GM12864 (cell line): ENCODE data around the gene DAB2IP.

Experiments used
- DNase-seq: peaks from one replicate; pipeline ENCODE4 v3.0.0-alpha.2; 2011; ENCODE audit warnings: low read depth
- H3K4me3 ChIP-seq: 2 replicates; pipeline ENCODE4 v1.5.1; 2011; ENCODE audit warnings: mild to moderate bottlenecking, low read depth, low read length, control low read depth
- CTCF ChIP-seq: IDR thresholded peaks from 2 replicates; pipeline ENCODE4 v1.5.1; 2011; ENCODE audit warnings: low read depth, mild to moderate bottlenecking, moderate library complexity, low read length, control low read depth, inconsistent platforms; ENCODE audit errors: missing control alignments

Gene DAB2IP

DNA sequence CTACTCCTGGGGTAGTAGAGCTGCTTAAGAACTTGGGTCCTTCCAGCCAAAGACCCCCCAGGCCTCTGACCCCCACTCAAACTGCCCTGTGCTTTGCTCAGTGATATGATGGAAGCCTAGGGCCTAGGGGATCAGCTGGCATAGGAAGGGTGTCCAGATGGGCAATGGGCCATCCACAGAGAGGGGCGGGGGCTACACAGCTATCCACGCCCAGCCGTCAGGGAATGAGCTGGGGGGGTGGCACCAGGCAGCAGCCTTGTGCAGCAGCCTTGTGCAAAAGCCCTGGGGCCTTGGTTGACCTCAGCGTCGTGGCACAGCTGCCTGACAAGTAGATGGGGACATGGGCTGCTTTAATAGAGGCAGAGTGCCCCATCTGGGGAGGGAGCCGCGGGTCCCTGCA, 43.2 kb downstream of the DAB2IP start:
- no peak overlapping the region for H3K4me3 ChIP-seq
- DNase-seq, result no peak
- no peak for TF ChIP-seq CTCF

DNA sequence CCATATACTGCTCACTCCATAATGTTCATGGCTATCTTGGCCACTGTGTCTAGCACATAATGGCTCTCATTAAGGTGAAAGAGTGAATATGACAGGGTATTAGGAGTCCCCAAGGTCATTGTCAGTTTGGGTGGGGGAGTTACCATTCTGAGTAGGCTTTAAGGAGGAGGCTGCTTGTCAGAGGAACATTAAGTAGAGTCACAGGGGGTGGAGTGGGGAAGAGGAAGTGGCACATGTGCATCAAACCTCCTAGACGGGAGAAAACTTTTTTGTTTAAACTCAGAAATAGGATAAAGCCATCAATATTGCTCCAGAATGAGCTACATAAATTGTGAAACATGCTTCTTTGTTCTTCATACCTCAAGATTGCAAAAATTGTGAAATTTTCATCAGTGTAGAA, 45.5 kb downstream of the DAB2IP start:
- DNase-seq, result no peak
- no peak for TF ChIP-seq CTCF
- no peak overlapping the region for H3K4me3 ChIP-seq

DNA sequence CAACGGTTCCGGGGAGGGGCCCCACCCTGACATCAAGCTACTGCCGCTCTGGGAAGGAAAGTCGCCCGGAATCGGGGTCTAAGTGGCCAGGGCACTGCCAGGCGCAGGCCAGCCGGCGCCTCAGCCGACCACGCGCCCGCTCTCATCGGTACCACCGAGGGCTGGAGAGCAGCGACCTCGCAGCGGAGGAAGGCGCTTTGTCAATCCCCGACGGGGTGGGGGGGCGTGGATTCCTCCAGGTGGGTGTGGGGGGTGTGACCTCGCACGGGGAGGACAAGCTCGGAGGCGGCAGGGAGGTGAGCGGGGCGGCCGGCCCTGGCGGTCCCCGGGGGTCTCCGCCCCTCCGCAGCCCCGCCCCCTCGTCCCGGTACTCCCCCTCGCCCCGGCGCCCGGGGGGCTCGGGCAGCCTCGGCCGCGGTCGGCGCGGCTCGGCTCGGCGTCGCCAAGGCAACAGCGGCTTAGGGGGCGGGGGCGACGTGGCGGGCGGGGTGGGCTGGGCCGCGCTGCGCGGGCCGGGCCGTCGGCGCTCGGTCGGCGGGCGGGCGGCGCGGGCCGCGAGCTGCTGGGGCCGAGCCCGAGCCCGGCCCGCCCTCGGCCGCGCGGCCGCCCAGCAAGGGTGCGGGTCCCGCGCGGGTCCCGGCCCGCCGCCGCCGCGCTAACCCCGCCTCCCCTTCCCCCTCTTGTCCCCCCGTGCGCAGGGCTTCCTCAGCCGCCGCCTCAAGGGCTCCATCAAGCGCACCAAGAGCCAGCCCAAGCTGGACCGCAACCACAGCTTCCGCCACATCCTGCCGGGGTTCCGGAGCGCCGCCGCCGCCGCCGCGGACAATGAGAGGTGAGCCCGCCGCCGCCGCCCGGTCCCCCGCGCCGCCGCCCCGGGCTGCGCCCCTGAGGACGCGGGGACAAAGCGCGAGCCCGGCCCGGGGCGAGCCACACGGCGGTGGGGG, 47.5 kb downstream of the DAB2IP start:
- no peak for TF ChIP-seq CTCF
- H3K4me3 ChIP-seq, result peak overlapping the region; percentile 34
- no peak for DNase-seq

- peak overlapping the region; percentile 34 for H3K4me3 ChIP-seq
- no peak for TF ChIP-seq CTCF
- DNase-seq, result no peak
Measured at GRCh38 chr9:121699571-121700164, 48.2 kb downstream of the DAB2IP start.

DNA sequence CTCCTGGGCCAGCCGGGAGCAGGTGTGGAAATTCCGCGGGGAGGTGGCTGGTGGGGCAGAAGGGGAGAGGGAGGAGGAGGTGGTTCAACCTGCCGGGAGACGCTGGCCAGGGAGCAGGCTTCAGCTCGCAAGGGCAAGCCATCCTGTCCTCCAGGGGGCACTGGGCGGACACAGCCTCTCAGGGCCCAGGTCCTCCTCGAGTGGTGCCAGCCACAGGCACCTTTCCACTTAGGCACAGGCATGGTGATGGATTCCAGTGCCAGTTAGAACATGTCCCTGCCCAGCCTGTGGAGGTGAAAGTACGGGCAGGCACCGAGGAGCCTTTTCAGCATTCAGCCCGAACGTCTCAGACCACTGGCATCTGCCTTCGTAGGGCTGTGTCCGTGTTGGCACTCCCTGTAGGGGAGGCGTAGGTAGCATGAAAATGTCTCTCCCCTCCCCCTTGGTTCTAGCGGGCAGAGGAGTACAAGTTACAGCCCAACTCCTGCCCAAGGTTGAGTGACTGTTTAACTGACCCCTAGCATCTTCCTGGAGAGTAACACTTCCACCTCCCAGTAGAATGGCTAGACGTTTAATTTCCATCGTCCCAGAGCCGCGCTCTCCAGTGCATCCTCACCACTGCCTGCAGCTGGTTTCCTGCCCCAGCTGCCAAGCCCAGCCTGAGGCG, 48.9 kb downstream of the DAB2IP start:
- peak; percentile 37 for TF ChIP-seq CTCF
- H3K4me3 ChIP-seq, result no peak overlapping the region
- no peak for DNase-seq

- H3K4me3 ChIP-seq, result no peak overlapping the region
- no peak for DNase-seq
Measured at GRCh38 chr9:121700832-121701419, 49.5 kb downstream of the DAB2IP start.

More at GRCh38 chr9:121700832-121701419, 49.5 kb downstream of the DAB2IP start:
- no peak for TF ChIP-seq CTCF
